OCI-LY7 (cell line): Measurements from ENCODE around the gene GATM.

Experiments used
- CTCF ChIP-seq: fragments of 200-600 bp; sonication (generic); conservative IDR thresholded peaks from 2 replicates; pipeline ENCODE4 v1.5.1; 2014; ENCODE audit warnings: mild to moderate bottlenecking, antibody characterized with exemption, low read length, moderate library complexity, mixed read lengths
- EZH2phosphoT487 ChIP-seq: fragments of 200-600 bp; sonication (generic); IDR thresholded peaks from 2 replicates; pipeline ENCODE4 v1.6.1; 2018; ENCODE audit warnings: low read depth, borderline replicate concordance, mild to moderate bottlenecking, mixed run types, antibody characterized with exemption, low read length, moderate library complexity, mixed read lengths

GRCh38 chr15:45347033-45347432 is 31.3 kb downstream of the GATM start:
- TF ChIP-seq CTCF (no peak), EZH2phosphoT487 (no peak)
